Activated CD4-positive, alpha-beta T cell treated with anti-CD3 and anti-CD28 coated beads, Interleukin-2, amount 10 ng/mL, durations not matched to agents 7 days and 5 days (primary cell): ENCODE data around the gene ZZZ3. TPM values are rescaled to one million over a fixed set of nuclear protein-coding genes. Genes with fewer than 3 reads are reported as not detected.

Source experiments
- CTCF ChIA-PET: fragments of 350-600 bp; sonication (Branson Sonifier 250); formaldehyde crosslinking; loops from one replicate; lab custom pipeline; 2021; ENCODE audit warnings: antibody characterized with exemption; lab: Charles Lee
- POLR2A ChIA-PET: fragments of 350-600 bp; sonication (Branson Sonifier 250); formaldehyde crosslinking; loops from one replicate; lab custom pipeline; 2021; ENCODE audit warnings: antibody characterized with exemption; lab: Charles Lee
- DNase-seq: peaks from one replicate; pipeline ENCODE4 v3.0.0-alpha.2; 2020
- H3K27ac Mint-ChIP-seq: one replicate; pipeline ENCODE4 v1.8.0; 2021; ENCODE audit warnings: mild to moderate bottlenecking, moderate library complexity, mixed read lengths
- H3K27me3 Mint-ChIP-seq: one replicate; pipeline ENCODE4 v1.8.0; 2021; ENCODE audit warnings: mixed read lengths
- H3K36me3 Mint-ChIP-seq: one replicate; pipeline ENCODE4 v1.8.0; 2021; ENCODE audit warnings: low read depth, mixed read lengths
- H3K4me1 Mint-ChIP-seq: one replicate; pipeline ENCODE4 v1.8.0; 2021; ENCODE audit warnings: mixed read lengths
- H3K4me3 Mint-ChIP-seq: one replicate; pipeline ENCODE4 v1.8.0; 2021; ENCODE audit warnings: mild to moderate bottlenecking, moderate library complexity, mixed read lengths
- H3K9me3 Mint-ChIP-seq: one replicate; pipeline ENCODE4 v1.8.0; 2021; ENCODE audit warnings: mixed read lengths
- total RNA-seq, 2 experiments: library from RNA; stranded (reverse); gene quantifications; one replicate each; pipeline ENCODE4 v1.2.3, GENCODE V29; 2021

ZZZ3 gene
- total RNA-seq, 2 experiments from 2014 or later = 34.2 to 39.5 TPM

- H3K36me3 Mint-ChIP-seq = peaks cover 32% of the 10 kb centered on the region
- no peak for DNase-seq
- no peak overlapping the region for H3K27ac Mint-ChIP-seq
- POLR2A ChIA-PET = no interaction called here
- H3K27me3 Mint-ChIP-seq = no peaks in the 10 kb centered on the region
- CTCF ChIA-PET = no interaction called here
- no peaks in the 10 kb centered on the region for H3K9me3 Mint-ChIP-seq
- peaks cover 18% of the 10 kb centered on the region for H3K4me1 Mint-ChIP-seq
- H3K4me3 Mint-ChIP-seq = no peak overlapping the region
These were observed 45.6 kb downstream of the ZZZ3 start for GRCh38 chr1:77636864-77637263.

Other genes starting within 250 kb of the ZZZ3 start
- 10 to 100 TPM; 57.7 to 58.6 TPM for gene USP33, start 77.2 kb upstream of the ZZZ3 start, total RNA-seq
- gene MIGA1, start 97.0 kb upstream of the ZZZ3 start, total RNA-seq = 10 to 100 TPM; 10.5 to 10.8 TPM
- gene NEXN, start 206.0 kb upstream of the ZZZ3 start, total RNA-seq = 1 to 10 TPM; 5.3 to 5.7 TPM